DOHH2 (cell line): Measurements from ENCODE around the gene CHKB.

Experiments
- EZH2phosphoT487 ChIP-seq: fragments of 200-600 bp; sonication (generic); IDR thresholded peaks from 2 replicates; pipeline ENCODE4 v1.6.1; 2017; ENCODE audit warnings: borderline replicate concordance, mild to moderate bottlenecking, antibody characterized with exemption, low read length, moderate library complexity, mixed read lengths
- TF ChIP-seq, protein P1 (sequence below): fragments of 200-600 bp; sonication (generic); IDR thresholded peaks from one replicate; pipeline ENCODE4 v1.5.1; 2014; ENCODE audit warnings: antibody characterized with exemption, mild to moderate bottlenecking, low read depth, low read length; ENCODE audit not compliant: poor library complexity, severe bottlenecking

DNA sequence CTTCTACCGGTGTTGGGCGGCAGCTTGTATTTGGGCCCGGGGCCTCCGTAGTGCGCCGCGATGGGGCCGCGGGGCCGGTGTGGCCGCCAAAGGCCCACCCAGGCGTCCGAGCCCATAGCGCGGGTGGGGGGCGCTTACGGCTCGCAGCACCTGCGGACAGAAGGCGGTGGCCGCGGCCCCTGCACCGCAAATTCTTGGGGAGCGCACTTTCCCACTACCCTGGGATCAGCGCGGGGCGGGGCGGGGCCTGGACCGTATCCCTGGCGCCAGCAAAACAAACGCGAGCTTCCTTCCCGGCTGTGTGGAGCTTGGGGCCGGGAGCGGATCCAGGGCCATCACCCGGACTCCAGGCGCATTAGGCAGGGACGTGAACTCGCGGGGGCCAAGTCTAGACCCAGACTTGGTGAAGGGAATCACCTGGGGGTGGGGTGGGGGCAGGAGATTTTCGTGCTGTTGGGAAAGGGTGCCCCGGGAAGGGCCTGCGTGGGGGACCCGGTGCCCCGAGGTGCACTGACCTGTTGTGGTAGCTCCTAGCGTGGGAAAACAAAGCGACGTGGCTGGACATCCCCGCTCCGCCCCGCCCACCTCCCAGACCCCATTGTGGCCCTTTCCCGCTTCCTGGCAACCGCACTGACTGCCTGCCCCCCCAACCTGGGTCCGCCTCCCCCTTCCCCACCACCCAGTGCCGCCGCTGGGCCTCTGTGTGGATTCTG, 50.5 kb downstream of the CHKB start:
- TF ChIP-seq, protein P1, sequence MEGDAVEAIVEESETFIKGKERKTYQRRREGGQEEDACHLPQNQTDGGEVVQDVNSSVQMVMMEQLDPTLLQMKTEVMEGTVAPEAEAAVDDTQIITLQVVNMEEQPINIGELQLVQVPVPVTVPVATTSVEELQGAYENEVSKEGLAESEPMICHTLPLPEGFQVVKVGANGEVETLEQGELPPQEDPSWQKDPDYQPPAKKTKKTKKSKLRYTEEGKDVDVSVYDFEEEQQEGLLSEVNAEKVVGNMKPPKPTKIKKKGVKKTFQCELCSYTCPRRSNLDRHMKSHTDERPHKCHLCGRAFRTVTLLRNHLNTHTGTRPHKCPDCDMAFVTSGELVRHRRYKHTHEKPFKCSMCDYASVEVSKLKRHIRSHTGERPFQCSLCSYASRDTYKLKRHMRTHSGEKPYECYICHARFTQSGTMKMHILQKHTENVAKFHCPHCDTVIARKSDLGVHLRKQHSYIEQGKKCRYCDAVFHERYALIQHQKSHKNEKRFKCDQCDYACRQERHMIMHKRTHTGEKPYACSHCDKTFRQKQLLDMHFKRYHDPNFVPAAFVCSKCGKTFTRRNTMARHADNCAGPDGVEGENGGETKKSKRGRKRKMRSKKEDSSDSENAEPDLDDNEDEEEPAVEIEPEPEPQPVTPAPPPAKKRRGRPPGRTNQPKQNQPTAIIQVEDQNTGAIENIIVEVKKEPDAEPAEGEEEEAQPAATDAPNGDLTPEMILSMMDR = no peak
- TF ChIP-seq EZH2phosphoT487 = no peak
